ENCODE measurements around the gene RAB28.
A peak's percentile ranks its signal among the peaks of the same experiment; 100 is the strongest.

Gene RAB28

GRCh38 chr4:13441506-13441905 lies 42.6 kb downstream of the RAB28 start:
- DNase-seq: no peak
- Histone ChIP-seq H3K79me2 (ENCODE audit: low read length) (peaks cover 11% of the 10 kb centered on the region), H3K4me3 (ENCODE audit: low read length) (no peak overlapping the region)

DNA sequence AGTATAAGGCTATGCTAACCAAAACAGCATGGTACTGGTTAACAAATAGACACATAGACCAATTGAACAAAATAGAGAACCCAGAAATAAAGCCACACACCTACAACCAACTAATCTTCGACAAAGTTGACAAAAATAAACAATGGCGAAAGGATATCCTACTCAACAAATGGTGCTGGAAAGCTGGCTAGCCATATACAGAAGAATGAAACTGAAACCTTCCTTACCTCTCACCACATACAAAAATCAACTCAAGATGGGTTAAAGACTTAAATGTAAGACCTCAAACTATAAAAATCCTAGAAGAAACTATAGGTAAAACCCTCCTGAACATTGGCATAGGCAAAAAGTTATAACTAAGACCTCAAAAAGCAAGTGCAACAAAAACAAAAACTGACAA lies 47.2 kb downstream of the RAB28 start:
- H3K4me2 ChIP-seq (ENCODE audit: low read depth, low read length): peak overlapping the region; percentile 22; the same call in 1 of the 2 replicates
- no peak overlapping the region for H3K27ac ChIP-seq (ENCODE audit: low read length)
- no peaks in the 10 kb centered on the region for H3K9me2 ChIP-seq (replicated peaks; ENCODE audit: insufficient read depth, low read length)
- H3K9me3 ChIP-seq (replicated peaks; ENCODE audit: insufficient read depth, low read length): no peaks in the 10 kb centered on the region
- H3K4me3 ChIP-seq (ENCODE audit: low read length): no peak overlapping the region
- H3K9ac ChIP-seq (ENCODE audit: low read length): no peak overlapping the region
- no peaks in the 10 kb centered on the region for H3K27me3 ChIP-seq (replicated peaks; ENCODE audit: insufficient read depth, low read length)
- DNase-seq: peak; percentile 60
- H3F3A ChIP-seq (ENCODE audit: insufficient read depth, low read length): peaks cover 5% of the 10 kb centered on the region; the same call in 1 of the 2 replicates
- no peaks in the 10 kb centered on the region for H3K36me3 ChIP-seq (replicated peaks; ENCODE audit: insufficient read depth, low read length)
- H4K20me1 ChIP-seq (ENCODE audit: insufficient read depth, low read length): no peaks in the 10 kb centered on the region
- peaks cover 16% of the 10 kb centered on the region; the same call in 1 of the 2 replicates for H3K4me1 ChIP-seq (ENCODE audit: low read length)
- peaks cover 56% of the 10 kb centered on the region for H3K79me2 ChIP-seq (ENCODE audit: low read length)
- H2AFZ ChIP-seq (ENCODE audit: low read length): no peak overlapping the region
- TF ChIP-seq, protein P1, sequence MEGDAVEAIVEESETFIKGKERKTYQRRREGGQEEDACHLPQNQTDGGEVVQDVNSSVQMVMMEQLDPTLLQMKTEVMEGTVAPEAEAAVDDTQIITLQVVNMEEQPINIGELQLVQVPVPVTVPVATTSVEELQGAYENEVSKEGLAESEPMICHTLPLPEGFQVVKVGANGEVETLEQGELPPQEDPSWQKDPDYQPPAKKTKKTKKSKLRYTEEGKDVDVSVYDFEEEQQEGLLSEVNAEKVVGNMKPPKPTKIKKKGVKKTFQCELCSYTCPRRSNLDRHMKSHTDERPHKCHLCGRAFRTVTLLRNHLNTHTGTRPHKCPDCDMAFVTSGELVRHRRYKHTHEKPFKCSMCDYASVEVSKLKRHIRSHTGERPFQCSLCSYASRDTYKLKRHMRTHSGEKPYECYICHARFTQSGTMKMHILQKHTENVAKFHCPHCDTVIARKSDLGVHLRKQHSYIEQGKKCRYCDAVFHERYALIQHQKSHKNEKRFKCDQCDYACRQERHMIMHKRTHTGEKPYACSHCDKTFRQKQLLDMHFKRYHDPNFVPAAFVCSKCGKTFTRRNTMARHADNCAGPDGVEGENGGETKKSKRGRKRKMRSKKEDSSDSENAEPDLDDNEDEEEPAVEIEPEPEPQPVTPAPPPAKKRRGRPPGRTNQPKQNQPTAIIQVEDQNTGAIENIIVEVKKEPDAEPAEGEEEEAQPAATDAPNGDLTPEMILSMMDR (IDR thresholded peaks at IDR 0.05; ENCODE audit: low read length): no peak
- TF ChIP-seq EZH2phosphoT487 (IDR thresholded peaks at IDR 0.05; ENCODE audit: low read length): no peak
- no peak for TF ChIP-seq EZH2 (optimal IDR thresholded peaks at IDR 0.05; ENCODE audit: low read depth, low read length)

More at GRCh38 chr4:13441506-13441905, 42.6 kb downstream of the RAB28 start:
- no peaks in the 10 kb centered on the region for H4K20me1 ChIP-seq (ENCODE audit: insufficient read depth, low read length)
- H3K9me3 ChIP-seq (replicated peaks; ENCODE audit: insufficient read depth, low read length): no peaks in the 10 kb centered on the region
- no peaks in the 10 kb centered on the region for H3K27me3 ChIP-seq (replicated peaks; ENCODE audit: insufficient read depth, low read length)
- H2AFZ ChIP-seq (ENCODE audit: low read length): no peak overlapping the region
- H3K4me1 ChIP-seq (ENCODE audit: low read length): 0 out of 2 replicates have a peak, but pooled peaks cover 7% of the 10 kb centered on the region
- H3K9me2 ChIP-seq (replicated peaks; ENCODE audit: insufficient read depth, low read length): no peaks in the 10 kb centered on the region
- H3K36me3 ChIP-seq (replicated peaks; ENCODE audit: insufficient read depth, low read length): no peaks in the 10 kb centered on the region
- H3F3A ChIP-seq (ENCODE audit: insufficient read depth, low read length): peaks cover 5% of the 10 kb centered on the region; the same call in 1 of the 2 replicates
- H3K27ac ChIP-seq (ENCODE audit: low read length): no peak overlapping the region
- no peak for TF ChIP-seq EZH2phosphoT487 (IDR thresholded peaks at IDR 0.05; ENCODE audit: low read length)
- TF ChIP-seq, protein P1 (IDR thresholded peaks at IDR 0.05; ENCODE audit: low read length): no peak
- TF ChIP-seq EZH2 (optimal IDR thresholded peaks at IDR 0.05; ENCODE audit: low read depth, low read length): no peak
- no peak overlapping the region for H3K9ac ChIP-seq (ENCODE audit: low read length)
- no peak overlapping the region for H3K4me2 ChIP-seq (ENCODE audit: low read depth, low read length)

DNA sequence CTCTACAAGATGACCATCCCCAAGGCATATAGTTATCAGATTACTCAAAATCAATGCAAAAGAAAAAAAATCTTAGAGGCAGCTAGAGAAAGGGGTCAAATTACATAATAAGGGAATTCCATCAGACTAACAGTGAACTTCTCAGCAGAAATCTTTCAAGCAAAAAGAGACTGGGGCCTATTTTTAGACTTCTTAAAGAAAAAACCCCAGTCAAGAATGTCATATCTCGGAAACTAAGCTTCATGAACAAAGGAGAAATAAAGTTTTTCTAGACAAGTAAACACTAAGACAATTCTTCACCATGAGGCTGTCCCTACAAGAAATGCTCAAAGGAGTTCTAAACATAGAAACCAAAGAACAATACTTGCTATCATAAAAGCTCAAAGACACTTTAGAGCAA lies 51.7 kb downstream of the RAB28 start:
- H3K4me1 ChIP-seq (ENCODE audit: low read length): peaks cover 13% of the 10 kb centered on the region; the same call in 1 of the 2 replicates
- no peak for DNase-seq
- H4K20me1 ChIP-seq (ENCODE audit: insufficient read depth, low read length): no peaks in the 10 kb centered on the region
- H3K27me3 ChIP-seq (replicated peaks; ENCODE audit: insufficient read depth, low read length): no peaks in the 10 kb centered on the region
- no peak overlapping the region for H2AFZ ChIP-seq (ENCODE audit: low read length)
- H3K4me2 ChIP-seq (ENCODE audit: low read depth, low read length): no peak overlapping the region
- H3F3A ChIP-seq (ENCODE audit: insufficient read depth, low read length): peaks cover 4% of the 10 kb centered on the region; the same call in 1 of the 2 replicates
- no peaks in the 10 kb centered on the region for H3K36me3 ChIP-seq (replicated peaks; ENCODE audit: insufficient read depth, low read length)
- no peak overlapping the region for H3K4me3 ChIP-seq (ENCODE audit: low read length)
- no peak overlapping the region for H3K9ac ChIP-seq (ENCODE audit: low read length)
- no peaks in the 10 kb centered on the region for H3K9me2 ChIP-seq (replicated peaks; ENCODE audit: insufficient read depth, low read length)
- no peaks in the 10 kb centered on the region for H3K9me3 ChIP-seq (replicated peaks; ENCODE audit: insufficient read depth, low read length)
- no peak overlapping the region for H3K27ac ChIP-seq (ENCODE audit: low read length)
- TF ChIP-seq, protein P1 (IDR thresholded peaks at IDR 0.05; ENCODE audit: low read length): no peak
- TF ChIP-seq EZH2 (optimal IDR thresholded peaks at IDR 0.05; ENCODE audit: low read depth, low read length): no peak
- TF ChIP-seq EZH2phosphoT487 (IDR thresholded peaks at IDR 0.05; ENCODE audit: low read length): no peak
- H3K79me2 ChIP-seq (ENCODE audit: low read length): peaks cover 77% of the 10 kb centered on the region

All from MM.1S (cell line).